ENCODE measurements around the gene AKAP13. TPM values are rescaled to one million over a fixed set of nuclear protein-coding genes. Genes with fewer than 3 reads are reported as not detected.

Gene AKAP13
- total RNA-seq, 1 donor from 2014 or later, result 145 TPM

- TF ChIP-seq, protein P1, sequence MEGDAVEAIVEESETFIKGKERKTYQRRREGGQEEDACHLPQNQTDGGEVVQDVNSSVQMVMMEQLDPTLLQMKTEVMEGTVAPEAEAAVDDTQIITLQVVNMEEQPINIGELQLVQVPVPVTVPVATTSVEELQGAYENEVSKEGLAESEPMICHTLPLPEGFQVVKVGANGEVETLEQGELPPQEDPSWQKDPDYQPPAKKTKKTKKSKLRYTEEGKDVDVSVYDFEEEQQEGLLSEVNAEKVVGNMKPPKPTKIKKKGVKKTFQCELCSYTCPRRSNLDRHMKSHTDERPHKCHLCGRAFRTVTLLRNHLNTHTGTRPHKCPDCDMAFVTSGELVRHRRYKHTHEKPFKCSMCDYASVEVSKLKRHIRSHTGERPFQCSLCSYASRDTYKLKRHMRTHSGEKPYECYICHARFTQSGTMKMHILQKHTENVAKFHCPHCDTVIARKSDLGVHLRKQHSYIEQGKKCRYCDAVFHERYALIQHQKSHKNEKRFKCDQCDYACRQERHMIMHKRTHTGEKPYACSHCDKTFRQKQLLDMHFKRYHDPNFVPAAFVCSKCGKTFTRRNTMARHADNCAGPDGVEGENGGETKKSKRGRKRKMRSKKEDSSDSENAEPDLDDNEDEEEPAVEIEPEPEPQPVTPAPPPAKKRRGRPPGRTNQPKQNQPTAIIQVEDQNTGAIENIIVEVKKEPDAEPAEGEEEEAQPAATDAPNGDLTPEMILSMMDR (IDR thresholded peaks at IDR 0.05; ENCODE audit: partially characterized antibody, unreplicated experiment), result no peak
- Mint-ChIP-seq H3K4me3 (ENCODE audit: unreplicated experiment) (no peak overlapping the region), H3K36me3 (ENCODE audit: unreplicated experiment) (no peaks in the 10 kb centered on the region), H3K27me3 (ENCODE audit: unreplicated experiment) (peaks cover 12% of the 10 kb centered on the region), H3K9me3 (ENCODE audit: unreplicated experiment) (peaks cover 15% of the 10 kb centered on the region), H3K27ac (ENCODE audit: unreplicated experiment) (peak overlapping the region; percentile 43), H3K4me1 (ENCODE audit: low read depth, unreplicated experiment) (peaks cover 38% of the 10 kb centered on the region)
- no peak for DNase-seq
Observed at GRCh38 chr15:85762039-85762755, 381.8 kb downstream of the AKAP13 start.

DNA sequence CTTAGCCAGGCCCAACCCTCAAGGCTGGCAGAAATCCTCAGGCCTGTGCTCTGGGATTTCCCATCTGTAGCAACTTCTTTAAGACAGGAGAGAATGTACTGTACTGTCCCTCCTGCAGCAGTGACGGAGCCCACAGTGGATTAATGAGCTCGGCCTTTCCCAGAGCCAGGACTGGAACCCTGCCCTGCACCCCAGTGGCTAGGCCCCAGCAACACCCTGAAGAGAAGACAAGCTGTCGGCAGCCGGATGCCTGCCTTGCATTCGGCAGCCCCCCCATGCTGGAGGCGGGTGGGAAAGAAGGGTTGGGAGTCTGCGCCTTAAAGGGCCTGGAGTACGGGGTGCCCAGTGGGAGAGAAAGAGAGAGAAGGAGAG lies 382.3 kb downstream of the AKAP13 start:
- H3K27me3 Mint-ChIP-seq (ENCODE audit: unreplicated experiment), result peaks cover 12% of the 10 kb centered on the region
- DNase-seq, result no peak
- H3K4me1 Mint-ChIP-seq (ENCODE audit: low read depth, unreplicated experiment), result peaks cover 38% of the 10 kb centered on the region
- no peaks in the 10 kb centered on the region for H3K36me3 Mint-ChIP-seq (ENCODE audit: unreplicated experiment)
- H3K4me3 Mint-ChIP-seq (ENCODE audit: unreplicated experiment), result peak overlapping the region; percentile 14
- TF ChIP-seq, protein P1 (IDR thresholded peaks at IDR 0.05; ENCODE audit: partially characterized antibody, unreplicated experiment), result no peak
- H3K9me3 Mint-ChIP-seq (ENCODE audit: unreplicated experiment), result peaks cover 14% of the 10 kb centered on the region
- H3K27ac Mint-ChIP-seq (ENCODE audit: unreplicated experiment), result peak overlapping the region; percentile 43

- Mint-ChIP-seq H3K9me3 (ENCODE audit: unreplicated experiment) (peaks cover 14% of the 10 kb centered on the region), H3K36me3 (ENCODE audit: unreplicated experiment) (no peaks in the 10 kb centered on the region), H3K4me3 (ENCODE audit: unreplicated experiment) (peak overlapping the region; percentile 2), H3K27me3 (ENCODE audit: unreplicated experiment) (peaks cover 10% of the 10 kb centered on the region), H3K4me1 (ENCODE audit: low read depth, unreplicated experiment) (peaks cover 38% of the 10 kb centered on the region), H3K27ac (ENCODE audit: unreplicated experiment) (peak overlapping the region; percentile 35)
- DNase-seq, result no peak
- TF ChIP-seq, protein P1 (IDR thresholded peaks at IDR 0.05; ENCODE audit: partially characterized antibody, unreplicated experiment), result no peak
Observed at GRCh38 chr15:85763157-85763556, 382.8 kb downstream of the AKAP13 start.

GRCh38 chr15:85763673-85764633 lies 383.6 kb downstream of the AKAP13 start:
- Mint-ChIP-seq H3K9me3 (ENCODE audit: unreplicated experiment) (peaks cover 13% of the 10 kb centered on the region), H3K27me3 (ENCODE audit: unreplicated experiment) (peaks cover 11% of the 10 kb centered on the region), H3K4me1 (ENCODE audit: low read depth, unreplicated experiment) (peaks cover 38% of the 10 kb centered on the region), H3K36me3 (ENCODE audit: unreplicated experiment) (no peaks in the 10 kb centered on the region), H3K4me3 (ENCODE audit: unreplicated experiment) (peak overlapping the region; percentile 46), H3K27ac (ENCODE audit: unreplicated experiment) (peak overlapping the region; percentile 72)
- DNase-seq, result no peak
- TF ChIP-seq, protein P1 (IDR thresholded peaks at IDR 0.05; ENCODE audit: partially characterized antibody, unreplicated experiment), result no peak
